Brain microvascular endothelial cell (primary cell): ENCODE measurements around the gene APPBP2.

Experiments
- DNase-seq: peaks from one replicate; pipeline ENCODE4 v3.0.0-alpha.2; 2020
- H3K27ac ChIP-seq: fragments of 250-450 bp; sonication (Bioruptor Pico); 2 replicates; pipeline ENCODE4 v1.5.1; 2020; ENCODE audit warnings: mild to moderate bottlenecking, moderate library complexity
- H3K27me3 ChIP-seq: fragments of 250-450 bp; sonication (Bioruptor Pico); replicated peaks from 2 replicates; pipeline ENCODE4 v1.5.1; 2020; ENCODE audit warnings: mild to moderate bottlenecking
- H3K36me3 ChIP-seq: fragments of 250-450 bp; sonication (Bioruptor Pico); replicated peaks from 2 replicates; pipeline ENCODE4 v1.5.1; 2020; ENCODE audit warnings: mild to moderate bottlenecking
- H3K4me3 ChIP-seq: 2 replicates; pipeline ENCODE4 v1.5.1; 2011; ENCODE audit warnings: low read depth, mild to moderate bottlenecking, control low read depth, low read length, moderate library complexity
- in situ Hi-C: cut with HindIII; loops from 2 replicates; pipeline ENCODE4 v1.10.0; 2017; ENCODE audit warnings: low sequenced_read_pairs, low pct_ligation_motif_present
- TF ChIP-seq, protein P1 (sequence below): IDR thresholded peaks from 2 replicates; pipeline ENCODE4 v1.5.1; 2011; ENCODE audit warnings: low read depth, mild to moderate bottlenecking, moderate library complexity, low read length, control low read depth, inconsistent platforms; ENCODE audit errors: missing control alignments

The APPBP2 gene

DNA sequence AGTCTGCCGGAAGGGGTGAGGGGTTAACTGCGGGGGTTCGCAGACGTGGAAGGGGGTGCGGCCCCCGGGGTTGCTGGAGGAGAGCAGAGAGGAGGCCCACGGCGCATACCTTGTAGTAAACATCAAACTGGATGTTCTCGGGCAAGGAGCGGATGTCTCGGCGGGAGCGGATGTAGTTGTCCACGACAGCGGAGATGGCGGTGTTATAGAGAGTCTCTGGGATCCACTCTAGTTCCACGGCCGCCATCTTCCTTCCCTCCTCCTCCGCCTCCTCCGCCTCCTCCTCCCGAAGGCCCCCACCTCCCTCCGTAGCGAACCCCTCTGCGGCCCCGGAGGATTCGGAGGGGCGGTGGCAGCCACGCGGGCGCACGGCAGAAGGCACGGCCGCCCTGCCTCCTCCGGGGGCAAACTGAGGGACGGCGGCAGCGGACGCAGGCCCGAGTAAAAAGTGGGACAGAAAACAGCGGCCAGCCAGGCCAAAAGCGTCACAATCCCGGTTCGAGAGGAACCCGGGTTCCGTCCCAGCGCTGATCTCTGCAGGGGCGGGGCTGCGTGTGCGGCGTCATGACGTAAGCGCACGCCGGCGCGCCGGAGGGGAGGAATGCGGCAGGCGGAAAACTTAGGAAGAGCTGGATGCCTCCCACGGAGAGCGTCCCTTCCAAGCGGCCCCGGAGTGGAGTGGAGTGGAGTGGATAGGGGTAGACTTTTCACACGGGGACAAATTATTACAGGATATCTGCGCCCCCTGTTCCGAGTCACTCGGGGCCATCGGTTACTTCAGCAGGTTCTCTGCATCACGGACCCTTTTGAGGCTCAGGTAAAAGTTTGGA is at the start of gene APPBP2:
Gene APPBP2, minus strand, starts transcription at position 558 of the 830 bp plus-strand sequence. Its CDS starts 311 bp downstream, at position 247.
- Histone ChIP-seq H3K27me3 (no peaks in the 10 kb centered on the region), H3K4me3 (peak within 1 kb of the TSS; percentile 99), H3K36me3 (peaks cover 4% of the 10 kb centered on the region), H3K27ac (peak within 1 kb of the TSS; percentile 99)
- TF ChIP-seq, protein P1, sequence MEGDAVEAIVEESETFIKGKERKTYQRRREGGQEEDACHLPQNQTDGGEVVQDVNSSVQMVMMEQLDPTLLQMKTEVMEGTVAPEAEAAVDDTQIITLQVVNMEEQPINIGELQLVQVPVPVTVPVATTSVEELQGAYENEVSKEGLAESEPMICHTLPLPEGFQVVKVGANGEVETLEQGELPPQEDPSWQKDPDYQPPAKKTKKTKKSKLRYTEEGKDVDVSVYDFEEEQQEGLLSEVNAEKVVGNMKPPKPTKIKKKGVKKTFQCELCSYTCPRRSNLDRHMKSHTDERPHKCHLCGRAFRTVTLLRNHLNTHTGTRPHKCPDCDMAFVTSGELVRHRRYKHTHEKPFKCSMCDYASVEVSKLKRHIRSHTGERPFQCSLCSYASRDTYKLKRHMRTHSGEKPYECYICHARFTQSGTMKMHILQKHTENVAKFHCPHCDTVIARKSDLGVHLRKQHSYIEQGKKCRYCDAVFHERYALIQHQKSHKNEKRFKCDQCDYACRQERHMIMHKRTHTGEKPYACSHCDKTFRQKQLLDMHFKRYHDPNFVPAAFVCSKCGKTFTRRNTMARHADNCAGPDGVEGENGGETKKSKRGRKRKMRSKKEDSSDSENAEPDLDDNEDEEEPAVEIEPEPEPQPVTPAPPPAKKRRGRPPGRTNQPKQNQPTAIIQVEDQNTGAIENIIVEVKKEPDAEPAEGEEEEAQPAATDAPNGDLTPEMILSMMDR = no peak
- in situ Hi-C loops = no loop called here
- DNase-seq = peak; percentile 73

DNA sequence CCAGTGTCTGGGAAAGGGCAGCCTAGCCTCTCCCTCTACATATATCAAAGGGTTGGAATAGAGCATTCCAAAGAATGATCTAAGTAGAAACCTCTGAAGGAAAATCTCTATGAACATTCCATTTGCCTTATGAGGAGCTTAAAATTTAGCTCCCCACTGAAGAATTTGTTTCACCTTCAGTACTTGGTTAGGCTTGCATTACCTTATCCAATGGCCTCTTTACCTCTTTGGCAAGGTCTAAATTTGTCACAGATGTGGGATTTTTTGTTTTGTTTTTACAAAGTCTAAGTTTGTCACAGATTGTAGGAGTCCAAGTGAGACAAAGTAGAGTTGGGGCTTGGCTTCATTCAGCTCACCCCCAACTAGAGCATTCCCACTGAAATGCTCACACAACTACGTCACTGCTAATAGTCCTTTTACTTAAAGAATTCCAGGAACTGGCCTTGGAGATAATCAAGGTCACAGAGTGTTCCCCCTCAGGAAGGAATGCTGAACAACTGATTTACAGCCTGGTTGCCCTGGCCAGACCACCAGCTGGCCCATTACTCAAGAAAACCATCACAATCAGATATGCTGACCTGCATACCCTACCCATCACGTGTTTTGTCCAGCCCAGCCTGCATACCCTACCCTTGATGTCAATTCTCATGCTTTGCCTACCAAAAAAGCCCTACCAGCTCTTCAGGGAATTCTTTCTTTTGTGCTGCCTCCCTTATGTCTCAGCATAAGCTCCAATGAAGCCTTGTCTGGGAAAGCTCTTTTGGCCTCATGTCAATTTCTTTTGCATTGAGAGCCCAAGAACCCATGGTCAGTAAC is 47.4 kb upstream of the APPBP2 start:
- peak; percentile 48 for DNase-seq
- H3K27me3 ChIP-seq = no peaks in the 10 kb centered on the region
- no peaks in the 10 kb centered on the region for H3K36me3 ChIP-seq
- in situ Hi-C loops = no loop called here
- TF ChIP-seq, protein P1 = no peak
- peak overlapping the region; percentile 31 for H3K27ac ChIP-seq
- H3K4me3 ChIP-seq = no peak overlapping the region

- Histone ChIP-seq H3K27me3 (no peaks in the 10 kb centered on the region), H3K36me3 (no peaks in the 10 kb centered on the region), H3K27ac (no peak overlapping the region), H3K4me3 (no peak overlapping the region)
- TF ChIP-seq, protein P1 = no peak
- DNase-seq = no peak
- in situ Hi-C loops = no loop called here
Measured at GRCh38 chr17:60565233-60565632, 39.2 kb upstream of the APPBP2 start.

DNA sequence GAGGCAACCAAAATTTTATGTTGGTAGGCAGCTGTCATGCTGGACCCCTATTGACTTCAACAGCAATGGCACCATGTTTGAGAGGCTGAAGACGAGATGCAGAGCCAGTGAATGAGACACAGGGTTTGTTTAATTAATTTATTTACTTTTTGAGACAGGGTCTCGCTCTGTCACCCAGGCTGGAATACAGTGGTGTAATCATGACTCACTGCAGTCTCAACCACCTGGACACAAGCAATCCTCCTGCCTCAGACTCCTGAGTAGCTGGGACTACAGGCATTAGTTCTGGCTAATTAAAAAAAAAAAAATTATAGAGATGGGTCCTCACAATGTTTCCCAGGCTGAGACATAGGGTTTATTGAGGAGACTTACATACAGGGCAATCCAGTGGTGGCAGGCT is 37.7 kb upstream of the APPBP2 start:
- no peak overlapping the region for H3K27ac ChIP-seq
- no peaks in the 10 kb centered on the region for H3K27me3 ChIP-seq
- TF ChIP-seq, protein P1 = no peak
- H3K4me3 ChIP-seq = no peak overlapping the region
- in situ Hi-C loops = no loop called here
- H3K36me3 ChIP-seq = no peaks in the 10 kb centered on the region
- DNase-seq = no peak

DNA sequence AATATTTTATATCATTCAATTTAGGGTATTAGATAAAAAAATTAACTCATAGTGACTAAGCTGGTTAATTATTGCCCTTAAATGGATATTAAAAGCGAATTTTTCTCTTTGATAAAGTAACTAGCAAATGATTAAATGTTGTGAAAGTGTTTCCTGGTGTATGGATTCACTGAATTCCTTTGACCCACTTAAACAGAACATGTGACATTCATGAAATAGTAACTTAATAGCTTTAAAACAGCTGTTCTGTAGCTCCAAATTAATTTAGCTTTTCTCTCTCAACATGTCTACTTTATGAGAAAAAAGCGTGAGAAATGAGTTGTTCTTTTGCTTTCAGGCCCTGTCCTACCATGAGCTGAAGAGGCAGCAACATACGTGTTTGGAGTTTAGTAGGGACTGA is 36.4 kb upstream of the APPBP2 start:
- TF ChIP-seq, protein P1 = no peak
- DNase-seq = no peak
- no peak overlapping the region for H3K4me3 ChIP-seq
- no peaks in the 10 kb centered on the region for H3K27me3 ChIP-seq
- H3K36me3 ChIP-seq = no peaks in the 10 kb centered on the region
- H3K27ac ChIP-seq = no peak overlapping the region
- in situ Hi-C loops = no loop called here
